ENCODE results near the gene SORL1.
"Not testable (repeated sequence)": the region's sequence is repeated elsewhere in the genome, so short reads cannot be mapped to it uniquely, and the experiment has no call there.

The SORL1 gene

DNA sequence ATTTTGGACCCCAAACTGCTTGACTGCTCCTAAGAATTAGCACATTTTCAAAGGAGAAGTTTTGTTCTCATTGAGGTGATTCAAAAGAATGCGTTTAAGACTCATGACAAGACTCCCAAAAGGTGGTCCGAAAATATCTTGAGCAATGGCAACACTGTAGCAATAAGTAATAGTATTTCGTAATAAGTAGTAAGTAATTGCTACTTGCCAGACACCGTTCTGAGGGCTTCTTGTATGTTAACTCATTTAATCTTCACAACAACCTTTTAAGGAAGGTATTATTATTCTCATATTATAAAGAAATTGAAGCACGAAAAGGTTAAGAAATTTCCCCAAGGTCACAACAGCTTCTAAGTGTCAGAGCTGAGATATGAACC, 184.7 kb downstream of the SORL1 start:
- Histone ChIP-seq H3K4me2 (ENCODE audit: low read length) (no peak overlapping the region), H3K79me2 (ENCODE audit: insufficient read depth, low read length) (no peaks in the 10 kb centered on the region), H3K9me2 (ENCODE audit: low read depth, low read length) (no peaks in the 10 kb centered on the region), H3K27me3 (ENCODE audit: insufficient read depth, low read length) (no peaks in the 10 kb centered on the region), H4K20me1 (ENCODE audit: insufficient read depth, low read length) (no peaks in the 10 kb centered on the region), H3K9ac (ENCODE audit: low read length) (no peak overlapping the region), H3K9me3 (ENCODE audit: low read length) (no peaks in the 10 kb centered on the region), H3K27ac (ENCODE audit: low read depth, low read length, poor library complexity, severe bottlenecking) (no peak overlapping the region), H2AFZ (ENCODE audit: low read length) (no peak overlapping the region), H3K4me3 (ENCODE audit: low read depth, low read length, poor library complexity, severe bottlenecking) (no peak overlapping the region), H3F3A (ENCODE audit: insufficient read depth, low read length) (no peaks in the 10 kb centered on the region), H3K36me3 (ENCODE audit: insufficient read depth, low read length) (peaks cover 29% of the 10 kb centered on the region), H3K4me1 (ENCODE audit: insufficient read depth, low read length, severe bottlenecking) (no peaks in the 10 kb centered on the region)
- TF ChIP-seq EZH2 (IDR thresholded peaks at IDR 0.05; ENCODE audit: borderline replicate concordance, low read length), result no peak
- TF ChIP-seq, protein P1, sequence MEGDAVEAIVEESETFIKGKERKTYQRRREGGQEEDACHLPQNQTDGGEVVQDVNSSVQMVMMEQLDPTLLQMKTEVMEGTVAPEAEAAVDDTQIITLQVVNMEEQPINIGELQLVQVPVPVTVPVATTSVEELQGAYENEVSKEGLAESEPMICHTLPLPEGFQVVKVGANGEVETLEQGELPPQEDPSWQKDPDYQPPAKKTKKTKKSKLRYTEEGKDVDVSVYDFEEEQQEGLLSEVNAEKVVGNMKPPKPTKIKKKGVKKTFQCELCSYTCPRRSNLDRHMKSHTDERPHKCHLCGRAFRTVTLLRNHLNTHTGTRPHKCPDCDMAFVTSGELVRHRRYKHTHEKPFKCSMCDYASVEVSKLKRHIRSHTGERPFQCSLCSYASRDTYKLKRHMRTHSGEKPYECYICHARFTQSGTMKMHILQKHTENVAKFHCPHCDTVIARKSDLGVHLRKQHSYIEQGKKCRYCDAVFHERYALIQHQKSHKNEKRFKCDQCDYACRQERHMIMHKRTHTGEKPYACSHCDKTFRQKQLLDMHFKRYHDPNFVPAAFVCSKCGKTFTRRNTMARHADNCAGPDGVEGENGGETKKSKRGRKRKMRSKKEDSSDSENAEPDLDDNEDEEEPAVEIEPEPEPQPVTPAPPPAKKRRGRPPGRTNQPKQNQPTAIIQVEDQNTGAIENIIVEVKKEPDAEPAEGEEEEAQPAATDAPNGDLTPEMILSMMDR (IDR thresholded peaks at IDR 0.05; ENCODE audit: low read length), result no peak

DNA sequence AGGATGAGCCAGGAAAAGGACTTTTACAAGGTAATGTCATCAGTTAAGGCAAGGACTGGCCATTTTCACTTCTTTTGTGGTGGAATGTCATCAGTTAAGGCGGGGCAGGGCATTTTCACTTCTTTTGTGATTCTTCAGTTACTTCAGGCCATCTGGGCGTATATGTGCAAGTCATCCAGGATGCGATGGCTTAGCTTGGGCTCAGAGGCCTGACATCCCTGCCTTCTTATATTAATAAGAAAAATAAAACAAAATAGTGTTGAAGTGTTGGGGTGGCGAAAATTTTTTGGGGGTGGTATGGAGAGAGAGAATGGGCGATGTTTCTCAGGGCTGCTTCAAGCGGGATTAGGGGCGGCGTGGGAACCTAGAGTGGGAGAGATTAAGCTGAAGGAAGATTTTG, 185.5 kb downstream of the SORL1 start:
- not testable (repeated sequence) for H3K27ac ChIP-seq (ENCODE audit: low read depth, low read length, poor library complexity, severe bottlenecking); H4K20me1 ChIP-seq (ENCODE audit: insufficient read depth, low read length); H3K9me3 ChIP-seq (ENCODE audit: low read length); H3K4me1 ChIP-seq (ENCODE audit: insufficient read depth, low read length, severe bottlenecking); H3K27me3 ChIP-seq (ENCODE audit: insufficient read depth, low read length); H3K4me3 ChIP-seq (ENCODE audit: low read depth, low read length, poor library complexity, severe bottlenecking); H2AFZ ChIP-seq (ENCODE audit: low read length); H3K9ac ChIP-seq (ENCODE audit: low read length); H3K4me2 ChIP-seq (ENCODE audit: low read length); H3F3A ChIP-seq (ENCODE audit: insufficient read depth, low read length); H3K9me2 ChIP-seq (ENCODE audit: low read depth, low read length); H3K79me2 ChIP-seq (ENCODE audit: insufficient read depth, low read length)
- peaks cover 21% of the 10 kb centered on the region for H3K36me3 ChIP-seq (ENCODE audit: insufficient read depth, low read length)

DNA sequence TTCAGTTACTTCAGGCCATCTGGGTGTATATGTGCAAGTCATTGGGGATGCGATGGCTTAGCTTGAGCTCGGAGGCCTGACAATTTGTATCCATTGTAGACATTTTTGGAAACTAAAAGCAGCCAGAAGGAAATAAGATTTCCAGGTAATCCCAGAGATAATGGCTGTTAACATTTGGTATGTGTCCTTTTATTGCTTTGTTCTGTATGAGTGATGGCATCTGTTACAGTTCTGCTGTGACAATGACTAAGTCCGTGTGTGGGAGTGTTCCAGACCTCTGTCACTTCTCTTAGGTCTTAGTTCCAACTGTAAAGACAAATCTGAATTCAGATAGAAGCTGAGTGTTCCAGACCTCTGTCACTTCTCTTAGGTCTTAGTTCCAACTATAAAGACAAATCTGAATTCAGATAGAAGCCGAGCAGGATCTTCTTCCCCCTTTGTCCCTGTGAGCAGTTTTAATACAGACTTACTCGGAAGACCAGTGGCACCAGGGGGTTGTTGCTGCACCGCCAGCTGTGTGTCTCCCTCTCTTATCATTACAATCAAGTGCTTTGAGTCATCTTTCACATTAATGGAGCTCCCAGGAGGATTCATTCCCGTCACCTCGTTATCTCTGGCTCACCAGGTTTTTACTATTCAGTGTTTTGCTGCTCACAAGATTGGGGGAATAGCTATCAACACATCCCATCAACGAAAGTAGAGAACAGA, 191.5 kb downstream of the SORL1 start:
- Histone ChIP-seq H2AFZ (ENCODE audit: low read length) (no peak overlapping the region), H3K9ac (ENCODE audit: low read length) (no peak overlapping the region), H3F3A (ENCODE audit: insufficient read depth, low read length) (no peaks in the 10 kb centered on the region), H3K27ac (ENCODE audit: low read depth, low read length, poor library complexity, severe bottlenecking) (no peak overlapping the region), H3K36me3 (ENCODE audit: insufficient read depth, low read length) (no peaks in the 10 kb centered on the region), H3K4me3 (ENCODE audit: low read depth, low read length, poor library complexity, severe bottlenecking) (no peak overlapping the region), H3K9me2 (ENCODE audit: low read depth, low read length) (no peaks in the 10 kb centered on the region), H3K4me1 (ENCODE audit: insufficient read depth, low read length, severe bottlenecking) (no peaks in the 10 kb centered on the region), H4K20me1 (ENCODE audit: insufficient read depth, low read length) (no peaks in the 10 kb centered on the region), H3K9me3 (ENCODE audit: low read length) (no peaks in the 10 kb centered on the region), H3K79me2 (ENCODE audit: insufficient read depth, low read length) (no peaks in the 10 kb centered on the region), H3K27me3 (ENCODE audit: insufficient read depth, low read length) (no peaks in the 10 kb centered on the region), H3K4me2 (ENCODE audit: low read length) (no peak overlapping the region)
- TF ChIP-seq, protein P1 (IDR thresholded peaks at IDR 0.05; ENCODE audit: low read length), result no peak
- TF ChIP-seq EZH2 (IDR thresholded peaks at IDR 0.05; ENCODE audit: borderline replicate concordance, low read length), result no peak

- Histone ChIP-seq H3K36me3 (ENCODE audit: insufficient read depth, low read length) (no peaks in the 10 kb centered on the region), H4K20me1 (ENCODE audit: insufficient read depth, low read length) (no peaks in the 10 kb centered on the region), H3K9me3 (ENCODE audit: low read length) (no peaks in the 10 kb centered on the region), H3K9me2 (ENCODE audit: low read depth, low read length) (no peaks in the 10 kb centered on the region), H3K4me1 (ENCODE audit: insufficient read depth, low read length, severe bottlenecking) (no peaks in the 10 kb centered on the region), H2AFZ (ENCODE audit: low read length) (no peak overlapping the region), H3K27me3 (ENCODE audit: insufficient read depth, low read length) (no peaks in the 10 kb centered on the region), H3K9ac (ENCODE audit: low read length) (no peak overlapping the region), H3K27ac (ENCODE audit: low read depth, low read length, poor library complexity, severe bottlenecking) (no peak overlapping the region), H3K4me2 (ENCODE audit: low read length) (no peak overlapping the region), H3K4me3 (ENCODE audit: low read depth, low read length, poor library complexity, severe bottlenecking) (no peak overlapping the region), H3K79me2 (ENCODE audit: insufficient read depth, low read length) (no peaks in the 10 kb centered on the region), H3F3A (ENCODE audit: insufficient read depth, low read length) (no peaks in the 10 kb centered on the region)
- TF ChIP-seq, protein P1 (IDR thresholded peaks at IDR 0.05; ENCODE audit: low read length), result no peak
- no peak for TF ChIP-seq EZH2 (IDR thresholded peaks at IDR 0.05; ENCODE audit: borderline replicate concordance, low read length)
Observed at GRCh38 chr11:121644187-121644512, 192.0 kb downstream of the SORL1 start.
